Mesenteric fat pad (tissue), 1 donor: ENCODE measurements around the gene CAMSAP1. TPM values are rescaled to one million over a fixed set of nuclear protein-coding genes. Genes with fewer than 3 reads are reported as not detected.
A peak's percentile ranks its signal among the peaks of the same experiment; 100 is the strongest.

Source experiments
- DNase-seq: peaks from one replicate; pipeline ENCODE4 v3.0.0-alpha.2; 2020; ENCODE audit warnings: low spot score
- total RNA-seq: library from RNA; stranded (reverse); fragmentation: NEBNext Ultra II Directional; extraction: Animal tissue kit (Norgen Biotek cat#: 25700); gene quantifications from one replicate; pipeline ENCODE4 v1.2.1, GENCODE V29; 2021
- donor health status: DM: yes; HTN: yes; CAD: no.

CAMSAP1 gene
- total RNA-seq, 1 donor from 2014 or later, result 35.3 TPM

- no peak for DNase-seq
These were observed 66.8 kb downstream of the CAMSAP1 start for GRCh38 chr9:135840539-135840938.

- no peak for DNase-seq
These were observed 67.2 kb downstream of the CAMSAP1 start for GRCh38 chr9:135840107-135840506.

- DNase-seq, result no peak
These were observed 67.8 kb downstream of the CAMSAP1 start for GRCh38 chr9:135839516-135839915.

- peak; percentile 57 for DNase-seq
These were observed 72.2 kb downstream of the CAMSAP1 start for GRCh38 chr9:135835131-135835530.

GRCh38 chr9:135833864-135834263 lies 73.5 kb downstream of the CAMSAP1 start:
- DNase-seq, result no peak

GRCh38 chr9:135830496-135830895 lies 76.8 kb downstream of the CAMSAP1 start:
- no peak for DNase-seq

GRCh38 chr9:135828656-135829055 lies 78.7 kb downstream of the CAMSAP1 start:
- DNase-seq, result no peak

- DNase-seq, result peak; percentile 62
These were observed 79.3 kb downstream of the CAMSAP1 start for GRCh38 chr9:135827866-135828580.

- peak; percentile 55 for DNase-seq
These were observed 80.0 kb downstream of the CAMSAP1 start for GRCh38 chr9:135827301-135827700.

GRCh38 chr9:135826188-135826545 lies 81.2 kb downstream of the CAMSAP1 start:
- peak; percentile 57 for DNase-seq

GRCh38 chr9:135825435-135826187 lies 81.7 kb downstream of the CAMSAP1 start:
- DNase-seq, result peak; percentile 72

GRCh38 chr9:135823036-135823435 lies 84.3 kb downstream of the CAMSAP1 start:
- peak; percentile 33 for DNase-seq

GRCh38 chr9:135822374-135822755 lies 85.0 kb downstream of the CAMSAP1 start:
- DNase-seq, result peak; percentile 51

GRCh38 chr9:135821733-135822373 lies 85.5 kb downstream of the CAMSAP1 start:
- DNase-seq, result peak; percentile 51

GRCh38 chr9:135821116-135821515 lies 86.2 kb downstream of the CAMSAP1 start:
- DNase-seq, result peak; percentile 83

GRCh38 chr9:135820661-135821060 lies 86.7 kb downstream of the CAMSAP1 start:
- DNase-seq, result peak; percentile 86

- peak; percentile 43 for DNase-seq
These were observed 87.4 kb downstream of the CAMSAP1 start for GRCh38 chr9:135819905-135820304.

GRCh38 chr9:135818718-135819475 lies 88.4 kb downstream of the CAMSAP1 start:
- peak; percentile 78 for DNase-seq

- peak; percentile 81 for DNase-seq
These were observed 89.2 kb downstream of the CAMSAP1 start for GRCh38 chr9:135817951-135818717.

GRCh38 chr9:135816651-135816970 lies 90.7 kb downstream of the CAMSAP1 start:
- peak; percentile 82 for DNase-seq
